Liver (tissue), 9 donors: ENCODE measurements around the gene SP140. TPM values are rescaled to one million over a fixed set of nuclear protein-coding genes. Genes with fewer than 3 reads are reported as not detected.

ENCODE experiments used
- DNase-seq: peaks from one replicate; pipeline ENCODE4 v3.0.0-alpha.2; 2017; ENCODE audit warnings: low spot score
- H3K27ac ChIP-seq, 2 donors: one replicate each; pipeline ENCODE4 v1.7.0; 2013; ENCODE audit warnings: inconsistent platforms in 2 of 2, low read length in 2 of 2, control low read depth in 1 of 2, low read depth in 1 of 2, mild to moderate bottlenecking in 1 of 2
- H3K27me3 ChIP-seq, 4 donors: one replicate each; pipeline versions ENCODE4 v1.6.1 to v1.7.0; 2013; ENCODE audit warnings: low read length in 3 of 4, inconsistent platforms in 1 of 4, mild to moderate bottlenecking in 1 of 4, moderate library complexity in 1 of 4; ENCODE audit not compliant: control insufficient read depth in 4 of 4, insufficient read depth in 4 of 4
- H3K36me3 ChIP-seq, 4 donors: one replicate each; pipeline versions ENCODE4 v1.6.1 to v1.7.0; 2013; ENCODE audit warnings: low read length in 3 of 4, mild to moderate bottlenecking in 3 of 4, low read depth in 1 of 4, moderate library complexity in 1 of 4; ENCODE audit not compliant: control insufficient read depth in 4 of 4, insufficient read depth in 3 of 4
- H3K4me1 ChIP-seq, 4 donors: one replicate each; pipeline versions ENCODE4 v1.6.1 to v1.7.0; 2013; ENCODE audit warnings: low read length in 3 of 4, mild to moderate bottlenecking in 3 of 4, moderate library complexity in 1 of 4; ENCODE audit not compliant: control insufficient read depth in 4 of 4, insufficient read depth in 4 of 4
- H3K4me3 ChIP-seq, 3 donors: one replicate each; pipeline versions ENCODE4 v1.6.1 to v1.7.0; 2013; ENCODE audit warnings: low read length in 3 of 3, control low read depth in 1 of 3, low read depth in 1 of 3, mild to moderate bottlenecking in 1 of 3
- H3K9ac ChIP-seq, 2 donors: one replicate each; pipeline ENCODE4 v1.7.0; 2013; ENCODE audit warnings: low read length in 2 of 2, mild to moderate bottlenecking in 2 of 2, moderate library complexity in 2 of 2, control low read depth in 1 of 2, low read depth in 1 of 2
- H3K9me3 ChIP-seq, 4 donors: one replicate each; pipeline versions ENCODE4 v1.6.1 to v1.7.0; 2013; ENCODE audit warnings: low read length in 3 of 4; ENCODE audit not compliant: control insufficient read depth in 4 of 4
- EGR1 ChIP-seq, 2 donors: IDR thresholded peaks; 2 replicates each; pipeline ENCODE4 v1.6.1; 2016 to 2018; ENCODE audit warnings: antibody characterized with exemption in 2 of 2, low read depth in 2 of 2
- FOXA1 ChIP-seq: IDR thresholded peaks from 2 replicates; pipeline ENCODE4 v1.6.1; 2016; ENCODE audit warnings: antibody characterized with exemption
- FOXA2 ChIP-seq: IDR thresholded peaks from 2 replicates; pipeline ENCODE4 v1.6.1; 2016; ENCODE audit warnings: antibody characterized with exemption
- GABPA ChIP-seq, 2 donors: IDR thresholded peaks in 1 of 2; conservative IDR thresholded peaks in 1 of 2; 2 replicates each; pipeline ENCODE4 v1.6.1; 2016; ENCODE audit warnings: antibody characterized with exemption in 2 of 2, mild to moderate bottlenecking in 1 of 2, moderate library complexity in 1 of 2
- HNF4A ChIP-seq, 2 donors: conservative IDR thresholded peaks; 2 replicates each; pipeline ENCODE4 v1.6.1; 2016; ENCODE audit warnings: antibody characterized with exemption in 2 of 2, mild to moderate bottlenecking in 2 of 2
- HNF4G ChIP-seq: IDR thresholded peaks from 2 replicates; pipeline ENCODE4 v1.6.1; 2016; ENCODE audit warnings: antibody characterized with exemption
- JUND ChIP-seq, 2 donors: IDR thresholded peaks; 2 replicates each; pipeline ENCODE4 v1.6.1; 2016; ENCODE audit warnings: antibody characterized with exemption in 2 of 2
- NR2F2 ChIP-seq: IDR thresholded peaks from 2 replicates; pipeline ENCODE4 v1.6.1; 2016; ENCODE audit warnings: antibody characterized with exemption
- RXRA ChIP-seq, 2 donors: IDR thresholded peaks; 2 replicates each; pipeline ENCODE4 v1.6.1; 2017 to 2018; ENCODE audit warnings: antibody characterized with exemption in 2 of 2, mild to moderate bottlenecking in 1 of 2
- SP1 ChIP-seq: IDR thresholded peaks from 2 replicates; pipeline ENCODE4 v1.6.1; 2018; ENCODE audit warnings: antibody characterized with exemption, mild to moderate bottlenecking
- TAF1 ChIP-seq: conservative IDR thresholded peaks from 2 replicates; pipeline ENCODE4 v1.6.1; 2016; ENCODE audit warnings: antibody characterized with exemption, mild to moderate bottlenecking
- YY1 ChIP-seq: IDR thresholded peaks from 2 replicates; pipeline ENCODE4 v1.6.1; 2016; ENCODE audit warnings: antibody characterized with exemption, mild to moderate bottlenecking
- WGBS: extraction: QIAGEN DNeasy Blood & Tissue Kit; methylation state at CpG from one replicate; pipeline ENCODE4 v1.1.7; 2013; 5-methylcytosine and 5-hydroxymethylcytosine counted together
- polyA plus RNA-seq, 2 donors: library from polyadenylated mRNA; stranded (reverse) in 1 of 2; unstranded in 1 of 2; fragments of 200-250 nt in 1 of 2; fragments of >200 nt in 1 of 2; fragmentation: Nextera tagmentation in 1 of 2; extraction: Ambion mirVana in 1 of 2; gene quantifications; one replicate each; pipeline versions ENCODE4 v1.2.1 to v1.2.3, GENCODE V29; 2013 to 2015
- total RNA-seq, 2 donors: library from RNA; depleted of rRNA; stranded (reverse); fragments of >200 nt; gene quantifications; one replicate each; pipeline ENCODE4 v1.2.3, GENCODE V29; 2014
- TF ChIP-seq, protein P1 (sequence below): IDR thresholded peaks from 2 replicates; pipeline ENCODE4 v1.6.1; 2016; ENCODE audit warnings: antibody characterized with exemption, mild to moderate bottlenecking
- TF ChIP-seq, protein P2 (sequence below): IDR thresholded peaks from 2 replicates; pipeline ENCODE4 v1.6.1; 2016; ENCODE audit warnings: antibody characterized with exemption
- TF ChIP-seq, protein P3 (sequence below): IDR thresholded peaks from 2 replicates; pipeline ENCODE4 v1.6.1; 2016; ENCODE audit warnings: antibody characterized with exemption
- TF ChIP-seq, protein P4 (sequence below): IDR thresholded peaks from 2 replicates; pipeline ENCODE4 v1.6.1; 2016; ENCODE audit warnings: antibody characterized with exemption
- TF ChIP-seq, protein P5 (sequence below): fragments of 150-350 bp; IDR thresholded peaks from 2 replicates; pipeline ENCODE4 v1.5.1; 2017; ENCODE audit warnings: improper control_type of control experiment, low read depth, low read length; ENCODE audit not compliant: missing input control
- donor health status: healthy.
- donor health status: healthy.
- donor health status: healthy.
- donor health status: healthy.
- donor health status: healthy.

Gene SP140
- total and polyA plus RNA-seq, 4 donors, result 0.40 to 1.8 (median 0.77) TPM

DNA sequence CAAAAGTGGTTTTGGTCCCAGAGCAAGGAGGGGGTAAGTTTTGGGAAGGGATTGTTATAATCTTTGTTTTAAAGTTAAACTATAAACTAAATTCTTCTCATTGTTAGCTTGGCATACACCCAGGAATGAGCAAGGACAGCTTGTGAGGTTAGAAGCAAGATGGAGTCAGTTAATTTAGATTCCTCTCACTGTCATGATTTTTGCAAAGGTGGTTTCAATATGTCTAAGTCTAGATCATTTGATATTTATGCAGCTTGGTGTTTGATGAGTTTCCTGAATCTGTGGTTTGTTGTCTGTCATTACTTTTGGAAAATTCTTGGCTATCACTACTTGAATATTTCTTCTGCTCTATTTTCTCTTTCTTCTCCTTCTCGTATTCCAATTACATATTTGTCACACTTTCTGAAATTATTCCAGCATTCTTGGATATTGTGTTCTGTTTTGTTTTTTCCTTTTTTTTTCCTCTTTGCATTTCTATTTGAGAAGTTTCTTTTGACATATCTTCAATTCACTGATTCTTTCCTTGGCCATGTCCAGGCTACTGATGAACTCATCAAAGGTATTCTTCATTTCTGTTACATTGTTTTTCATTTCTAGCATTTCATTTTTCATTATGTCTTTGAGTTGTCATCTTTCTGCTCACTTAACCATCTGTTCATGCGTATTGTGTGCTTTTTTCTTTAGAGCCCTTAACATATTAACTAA, 5.1 kb downstream of the SP140 start:
- H3K9ac ChIP-seq, result no peak overlapping the region
- 88% methylated on average over 2 of the region's 2 CpGs for WGBS
- no peak overlapping the region for H3K4me3 ChIP-seq
- H3K4me1 ChIP-seq, result no peaks in the 10 kb centered on the region
- no peak for DNase-seq
- TF ChIP-seq, protein P1, sequence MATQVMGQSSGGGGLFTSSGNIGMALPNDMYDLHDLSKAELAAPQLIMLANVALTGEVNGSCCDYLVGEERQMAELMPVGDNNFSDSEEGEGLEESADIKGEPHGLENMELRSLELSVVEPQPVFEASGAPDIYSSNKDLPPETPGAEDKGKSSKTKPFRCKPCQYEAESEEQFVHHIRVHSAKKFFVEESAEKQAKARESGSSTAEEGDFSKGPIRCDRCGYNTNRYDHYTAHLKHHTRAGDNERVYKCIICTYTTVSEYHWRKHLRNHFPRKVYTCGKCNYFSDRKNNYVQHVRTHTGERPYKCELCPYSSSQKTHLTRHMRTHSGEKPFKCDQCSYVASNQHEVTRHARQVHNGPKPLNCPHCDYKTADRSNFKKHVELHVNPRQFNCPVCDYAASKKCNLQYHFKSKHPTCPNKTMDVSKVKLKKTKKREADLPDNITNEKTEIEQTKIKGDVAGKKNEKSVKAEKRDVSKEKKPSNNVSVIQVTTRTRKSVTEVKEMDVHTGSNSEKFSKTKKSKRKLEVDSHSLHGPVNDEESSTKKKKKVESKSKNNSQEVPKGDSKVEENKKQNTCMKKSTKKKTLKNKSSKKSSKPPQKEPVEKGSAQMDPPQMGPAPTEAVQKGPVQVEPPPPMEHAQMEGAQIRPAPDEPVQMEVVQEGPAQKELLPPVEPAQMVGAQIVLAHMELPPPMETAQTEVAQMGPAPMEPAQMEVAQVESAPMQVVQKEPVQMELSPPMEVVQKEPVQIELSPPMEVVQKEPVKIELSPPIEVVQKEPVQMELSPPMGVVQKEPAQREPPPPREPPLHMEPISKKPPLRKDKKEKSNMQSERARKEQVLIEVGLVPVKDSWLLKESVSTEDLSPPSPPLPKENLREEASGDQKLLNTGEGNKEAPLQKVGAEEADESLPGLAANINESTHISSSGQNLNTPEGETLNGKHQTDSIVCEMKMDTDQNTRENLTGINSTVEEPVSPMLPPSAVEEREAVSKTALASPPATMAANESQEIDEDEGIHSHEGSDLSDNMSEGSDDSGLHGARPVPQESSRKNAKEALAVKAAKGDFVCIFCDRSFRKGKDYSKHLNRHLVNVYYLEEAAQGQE, result no peak
- TF ChIP-seq, protein P2, sequence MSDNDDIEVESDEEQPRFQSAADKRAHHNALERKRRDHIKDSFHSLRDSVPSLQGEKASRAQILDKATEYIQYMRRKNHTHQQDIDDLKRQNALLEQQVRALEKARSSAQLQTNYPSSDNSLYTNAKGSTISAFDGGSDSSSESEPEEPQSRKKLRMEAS, result no peak
- no peak for TF ChIP-seq HNF4G
- no peak overlapping the region for H3K27ac ChIP-seq
- H3K9me3 ChIP-seq, result peaks cover 0 to 2% (median 0%) of the 10 kb centered on the region in 4 donors
- no peaks in the 10 kb centered on the region for H3K36me3 ChIP-seq
- no peaks in the 10 kb centered on the region for H3K27me3 ChIP-seq

DNA sequence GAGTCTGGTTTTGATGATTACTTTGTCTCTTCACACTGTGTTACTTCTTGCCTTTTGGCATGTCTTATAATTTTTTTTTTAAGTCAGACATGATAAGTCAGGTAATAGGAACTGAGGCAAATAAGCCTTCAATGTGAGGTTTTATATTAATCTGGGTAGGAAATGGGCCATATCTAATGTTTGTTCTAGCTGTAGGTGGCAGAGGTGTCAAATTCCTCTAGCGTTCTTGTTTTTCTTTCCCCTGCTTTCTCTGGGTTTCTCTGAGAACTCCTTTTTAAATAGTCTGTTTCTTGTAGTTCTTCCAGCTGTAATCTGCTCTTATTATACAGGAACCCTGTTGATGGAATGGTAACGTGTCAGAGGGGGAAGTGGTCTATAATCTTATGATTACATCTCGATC, 5.7 kb downstream of the SP140 start:
- Histone ChIP-seq H3K27ac (no peak overlapping the region), H3K36me3 (no peaks in the 10 kb centered on the region), H3K4me1 (no peaks in the 10 kb centered on the region), H3K9me3 (peaks cover 0 to 2% (median 0%) of the 10 kb centered on the region in 4 donors), H3K4me3 (no peak overlapping the region), H3K27me3 (no peaks in the 10 kb centered on the region), H3K9ac (no peak overlapping the region)
- no peak for TF ChIP-seq NR2F2
- TF ChIP-seq JUND (IDR thresholded peaks at IDR 0.05), result no peak
- TF ChIP-seq, protein P3, sequence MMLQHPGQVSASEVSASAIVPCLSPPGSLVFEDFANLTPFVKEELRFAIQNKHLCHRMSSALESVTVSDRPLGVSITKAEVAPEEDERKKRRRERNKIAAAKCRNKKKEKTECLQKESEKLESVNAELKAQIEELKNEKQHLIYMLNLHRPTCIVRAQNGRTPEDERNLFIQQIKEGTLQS, result no peak
- TF ChIP-seq, protein P4, sequence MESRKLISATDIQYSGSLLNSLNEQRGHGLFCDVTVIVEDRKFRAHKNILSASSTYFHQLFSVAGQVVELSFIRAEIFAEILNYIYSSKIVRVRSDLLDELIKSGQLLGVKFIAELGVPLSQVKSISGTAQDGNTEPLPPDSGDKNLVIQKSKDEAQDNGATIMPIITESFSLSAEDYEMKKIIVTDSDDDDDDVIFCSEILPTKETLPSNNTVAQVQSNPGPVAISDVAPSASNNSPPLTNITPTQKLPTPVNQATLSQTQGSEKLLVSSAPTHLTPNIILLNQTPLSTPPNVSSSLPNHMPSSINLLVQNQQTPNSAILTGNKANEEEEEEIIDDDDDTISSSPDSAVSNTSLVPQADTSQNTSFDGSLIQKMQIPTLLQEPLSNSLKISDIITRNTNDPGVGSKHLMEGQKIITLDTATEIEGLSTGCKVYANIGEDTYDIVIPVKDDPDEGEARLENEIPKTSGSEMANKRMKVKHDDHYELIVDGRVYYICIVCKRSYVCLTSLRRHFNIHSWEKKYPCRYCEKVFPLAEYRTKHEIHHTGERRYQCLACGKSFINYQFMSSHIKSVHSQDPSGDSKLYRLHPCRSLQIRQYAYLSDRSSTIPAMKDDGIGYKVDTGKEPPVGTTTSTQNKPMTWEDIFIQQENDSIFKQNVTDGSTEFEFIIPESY, result no peak
- no peak for TF ChIP-seq TAF1
- no peak for TF ChIP-seq HNF4G
- TF ChIP-seq HNF4A (conservative IDR thresholded peaks at IDR 0.05), result no peak
- TF ChIP-seq FOXA1, result no peak
- TF ChIP-seq RXRA (IDR thresholded peaks at IDR 0.05), result no peak
- TF ChIP-seq, protein P5, sequence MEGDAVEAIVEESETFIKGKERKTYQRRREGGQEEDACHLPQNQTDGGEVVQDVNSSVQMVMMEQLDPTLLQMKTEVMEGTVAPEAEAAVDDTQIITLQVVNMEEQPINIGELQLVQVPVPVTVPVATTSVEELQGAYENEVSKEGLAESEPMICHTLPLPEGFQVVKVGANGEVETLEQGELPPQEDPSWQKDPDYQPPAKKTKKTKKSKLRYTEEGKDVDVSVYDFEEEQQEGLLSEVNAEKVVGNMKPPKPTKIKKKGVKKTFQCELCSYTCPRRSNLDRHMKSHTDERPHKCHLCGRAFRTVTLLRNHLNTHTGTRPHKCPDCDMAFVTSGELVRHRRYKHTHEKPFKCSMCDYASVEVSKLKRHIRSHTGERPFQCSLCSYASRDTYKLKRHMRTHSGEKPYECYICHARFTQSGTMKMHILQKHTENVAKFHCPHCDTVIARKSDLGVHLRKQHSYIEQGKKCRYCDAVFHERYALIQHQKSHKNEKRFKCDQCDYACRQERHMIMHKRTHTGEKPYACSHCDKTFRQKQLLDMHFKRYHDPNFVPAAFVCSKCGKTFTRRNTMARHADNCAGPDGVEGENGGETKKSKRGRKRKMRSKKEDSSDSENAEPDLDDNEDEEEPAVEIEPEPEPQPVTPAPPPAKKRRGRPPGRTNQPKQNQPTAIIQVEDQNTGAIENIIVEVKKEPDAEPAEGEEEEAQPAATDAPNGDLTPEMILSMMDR, result no peak
- TF ChIP-seq SP1, result no peak
- TF ChIP-seq, protein P1, result no peak
- no peak for TF ChIP-seq EGR1 (IDR thresholded peaks at IDR 0.05; ENCODE audit: low read depth in 2 of 2)
- TF ChIP-seq, protein P2, result no peak
- no peak for TF ChIP-seq FOXA2
- no peak for TF ChIP-seq YY1
- no peak for TF ChIP-seq GABPA (IDR thresholded peaks at IDR 0.05 in 1 of 2, conservative IDR thresholded peaks at IDR 0.05 in 1 of 2)
- WGBS, result 64% methylated on average over 3 of the region's 3 CpGs
- no peak for DNase-seq
